GM21367 (cell line): ENCODE results near the gene RCAN1.

ENCODE experiments used
- ATAC-seq: cut with Tn5 transposase; IDR thresholded peaks from one replicate; pipeline ENCODE4 v1.9.1; 2021; ENCODE audit not compliant: unreplicated experiment

RCAN1 gene

GRCh38 chr21:34602061-34602460 lies 12.9 kb downstream of the RCAN1 start:
- no peak for ATAC-seq

DNA sequence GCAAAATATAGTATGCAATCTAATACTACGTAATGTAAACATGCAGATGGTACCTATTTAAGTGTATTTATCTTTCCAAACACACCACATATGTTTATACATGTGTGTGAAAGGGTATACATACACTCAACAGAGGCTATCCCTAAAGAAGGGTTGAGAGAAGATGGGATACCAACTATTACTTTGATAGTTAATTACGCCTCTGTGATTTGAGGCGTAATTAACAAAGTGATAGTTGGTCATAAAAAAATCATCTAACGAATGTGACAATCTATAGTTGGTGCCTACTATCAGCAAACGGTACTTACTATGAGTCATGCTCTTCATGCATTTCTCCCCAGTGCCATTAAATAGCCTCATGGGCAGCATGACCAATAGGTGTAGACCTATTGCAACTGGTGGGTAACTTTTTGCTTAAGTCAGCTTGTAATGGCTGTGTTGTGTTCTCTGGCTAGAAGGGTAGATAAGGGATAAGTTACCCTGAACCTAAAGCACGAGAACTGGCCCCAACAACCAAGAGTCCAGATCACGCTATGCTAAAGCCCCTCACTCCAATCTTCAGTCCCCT lies 15.3 kb downstream of the RCAN1 start:
- ATAC-seq, result no peak

DNA sequence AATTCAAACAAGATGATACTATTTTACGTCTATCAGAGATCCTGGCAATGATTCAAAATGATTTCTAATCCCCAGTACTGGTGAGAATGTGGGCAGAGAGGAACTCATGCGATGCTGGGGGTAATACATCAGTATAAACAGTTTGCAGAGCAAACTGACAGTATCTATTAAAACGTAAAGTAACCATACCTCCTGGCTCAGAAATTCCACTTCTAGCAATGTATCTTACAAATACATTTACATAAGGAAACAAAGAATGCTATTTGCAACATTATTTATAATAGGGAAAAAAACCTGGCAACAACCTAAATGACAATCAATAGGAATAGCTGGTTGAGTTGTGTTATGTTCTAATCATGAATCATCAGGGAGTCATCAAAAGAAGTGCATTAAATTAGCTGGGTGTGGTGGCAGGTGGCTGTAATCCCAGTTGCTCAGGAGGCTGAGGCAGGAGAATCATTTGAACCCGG lies 15.9 kb downstream of the RCAN1 start:
- no peak for ATAC-seq

DNA sequence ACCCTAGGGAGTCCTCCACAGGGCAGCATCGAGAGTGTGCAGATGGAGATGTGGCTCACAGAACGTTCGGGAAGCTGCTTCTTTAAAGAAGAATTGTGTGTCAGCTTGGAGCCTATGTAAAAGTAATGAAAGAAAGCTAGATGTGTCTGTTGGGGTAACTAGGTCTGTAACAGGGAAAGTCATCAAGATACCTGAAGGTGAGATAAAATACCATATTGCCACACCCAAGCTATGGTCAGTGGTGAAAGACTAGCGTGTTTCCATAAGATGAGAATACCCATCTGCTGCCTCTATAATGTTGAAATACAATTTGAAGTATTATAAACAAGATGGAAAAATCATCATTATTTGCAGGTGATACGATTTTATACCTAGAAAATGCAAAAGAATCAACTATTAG lies 17.5 kb downstream of the RCAN1 start:
- ATAC-seq, result no peak

- ATAC-seq, result no peak
These were observed 18.2 kb downstream of the RCAN1 start for GRCh38 chr21:34596561-34597271.

DNA sequence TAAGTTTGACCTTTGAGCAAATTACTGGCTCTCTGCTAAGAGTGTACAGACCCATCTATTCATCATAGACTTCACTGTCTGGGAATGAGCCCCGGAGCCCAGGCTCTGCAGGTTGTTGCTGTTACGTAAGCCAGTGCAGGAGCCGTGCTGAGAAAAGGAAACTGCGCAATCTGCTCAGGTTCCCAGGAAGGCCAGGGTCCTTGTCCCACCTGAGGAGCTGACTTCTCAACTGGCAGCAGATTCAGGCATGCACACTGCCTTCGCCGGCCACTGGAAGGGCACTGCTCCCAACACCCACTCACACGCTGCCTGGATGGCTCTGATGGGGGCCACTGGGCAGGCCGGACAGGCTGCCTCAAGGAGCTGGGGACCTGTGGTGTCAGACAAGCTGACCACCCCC lies 19.5 kb downstream of the RCAN1 start:
- ATAC-seq, result no peak

DNA sequence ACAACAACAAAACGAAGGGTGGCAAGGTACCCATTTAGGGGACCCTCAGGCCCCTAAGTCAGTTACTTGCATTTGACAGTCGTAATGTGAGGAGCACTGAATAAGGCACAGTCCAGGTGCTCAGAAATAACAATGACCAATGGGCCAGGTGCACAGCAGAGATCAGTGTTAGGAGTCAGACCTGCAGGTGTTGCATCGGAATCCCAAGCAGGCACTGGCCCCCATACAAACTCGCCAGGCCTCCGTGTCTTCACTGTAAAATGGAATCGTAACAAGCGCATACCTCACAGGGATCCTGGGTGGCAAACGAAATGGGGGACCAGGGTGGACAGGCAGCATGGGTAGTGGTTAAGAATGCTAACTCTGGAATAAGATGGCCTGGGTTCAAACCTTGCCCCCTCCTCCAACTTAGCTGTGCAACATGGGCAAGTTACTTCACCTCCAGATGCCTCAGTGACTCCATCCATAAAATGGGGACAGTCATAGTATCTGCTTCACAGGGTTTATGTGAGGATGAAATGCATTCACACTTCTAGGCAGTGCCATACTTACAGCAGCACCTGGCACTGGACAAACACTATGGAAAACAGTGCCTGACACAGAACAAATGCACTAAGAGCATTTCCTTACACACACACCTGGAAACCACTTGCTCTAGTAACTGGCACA lies 20.2 kb downstream of the RCAN1 start:
- ATAC-seq, result no peak

GRCh38 chr21:34593954-34594531 lies 20.9 kb downstream of the RCAN1 start:
- ATAC-seq, result no peak

DNA sequence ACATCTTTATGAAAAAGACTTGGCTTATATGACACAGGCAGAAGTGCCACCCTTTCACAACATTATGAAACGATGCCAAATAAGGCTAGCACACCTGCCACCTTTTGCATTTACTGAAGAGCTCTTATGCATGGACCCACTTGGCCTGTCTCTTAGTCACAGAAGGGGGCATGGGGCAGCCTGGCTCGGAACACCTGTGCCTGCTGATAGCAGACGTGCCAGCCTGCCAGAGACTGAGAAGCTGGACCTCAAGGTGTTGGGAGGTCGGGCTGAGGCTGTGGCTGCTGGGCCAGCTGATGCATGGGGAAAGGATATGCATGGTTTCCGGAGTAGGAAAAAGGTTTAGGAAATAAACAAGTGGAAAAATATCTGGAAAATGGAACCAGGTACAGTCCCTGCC lies 21.5 kb downstream of the RCAN1 start:
- ATAC-seq, result no peak

GRCh38 chr21:34592120-34592955 lies 22.6 kb downstream of the RCAN1 start:
- ATAC-seq, result no peak

GRCh38 chr21:34590520-34590919 lies 24.4 kb downstream of the RCAN1 start:
- no peak for ATAC-seq

- ATAC-seq, result no peak
These were observed 25.2 kb downstream of the RCAN1 start for GRCh38 chr21:34589511-34590282.

DNA sequence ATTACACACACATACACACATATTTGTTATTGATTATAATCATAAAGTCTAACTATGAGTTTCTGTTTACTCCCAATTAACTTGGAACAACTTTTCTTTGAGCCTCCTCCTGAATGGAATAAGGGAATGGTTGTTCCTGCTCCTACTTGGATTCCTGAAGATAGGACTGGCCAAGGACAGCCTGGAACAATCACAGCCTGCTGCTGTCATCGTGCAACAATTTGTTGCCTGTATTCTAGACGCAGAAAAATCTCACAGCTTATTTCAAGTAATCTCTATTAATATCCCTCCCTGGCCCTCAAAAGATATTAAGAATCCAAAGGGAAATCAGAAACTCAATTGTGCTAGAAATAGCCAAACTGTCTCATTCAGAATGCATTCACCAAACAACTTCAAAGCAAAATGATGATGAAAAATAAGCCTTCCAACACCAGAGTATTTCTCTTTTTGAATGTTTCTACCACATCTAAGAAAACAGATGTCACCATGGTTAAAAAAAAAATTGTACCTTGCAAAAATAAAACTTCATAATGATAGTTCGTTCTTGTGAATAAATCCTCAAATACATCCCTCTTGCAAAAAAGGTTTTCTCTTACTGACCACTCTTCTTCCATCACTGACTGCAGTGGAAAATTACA lies 30.9 kb downstream of the RCAN1 start:
- no peak for ATAC-seq

GRCh38 chr21:34582506-34583150 lies 32.3 kb downstream of the RCAN1 start:
- ATAC-seq, result no peak

DNA sequence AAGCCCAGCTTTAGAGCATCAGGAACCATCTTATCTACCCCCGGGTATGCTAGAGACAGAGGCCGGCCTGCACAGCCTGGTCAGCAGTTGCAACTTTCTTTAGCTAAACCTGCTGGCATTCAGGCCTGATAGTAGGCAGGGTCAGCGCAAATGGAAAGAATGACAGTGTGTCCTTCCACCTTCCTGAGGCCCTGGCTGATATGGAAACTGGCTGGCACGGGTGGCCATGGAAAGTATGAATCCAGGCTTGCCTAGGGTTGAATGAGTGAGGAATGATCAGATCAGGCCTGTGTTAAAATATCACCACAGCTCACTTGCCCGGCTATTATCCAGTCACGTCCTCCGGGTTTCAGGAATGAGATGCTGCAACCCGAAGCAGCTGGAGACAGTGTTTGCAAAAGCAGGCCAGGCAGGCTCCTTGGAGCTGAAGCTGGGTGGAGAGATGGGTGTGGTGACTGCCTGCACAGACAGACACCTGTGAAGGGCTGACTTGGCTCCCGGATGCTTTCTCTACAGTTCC lies 34.7 kb downstream of the RCAN1 start:
- ATAC-seq, result no peak

DNA sequence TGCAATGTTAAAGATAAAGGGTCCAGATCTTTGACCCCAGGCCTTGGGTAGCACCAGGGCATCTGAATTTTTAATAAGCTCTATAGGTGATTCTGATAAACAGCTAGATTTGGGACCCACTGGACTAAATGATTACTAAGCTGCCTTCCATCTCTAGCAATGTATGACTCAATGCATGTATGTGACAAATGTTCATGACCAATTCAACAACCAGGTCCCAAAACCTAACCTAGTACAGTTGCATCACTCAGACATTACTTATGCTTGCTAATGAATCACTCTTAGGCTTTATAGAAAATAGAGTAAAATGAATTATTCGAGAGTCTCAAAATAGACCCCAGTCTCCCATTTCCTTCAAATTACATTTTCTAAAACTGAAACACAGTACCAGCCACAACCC lies 35.5 kb downstream of the RCAN1 start:
- ATAC-seq, result no peak

DNA sequence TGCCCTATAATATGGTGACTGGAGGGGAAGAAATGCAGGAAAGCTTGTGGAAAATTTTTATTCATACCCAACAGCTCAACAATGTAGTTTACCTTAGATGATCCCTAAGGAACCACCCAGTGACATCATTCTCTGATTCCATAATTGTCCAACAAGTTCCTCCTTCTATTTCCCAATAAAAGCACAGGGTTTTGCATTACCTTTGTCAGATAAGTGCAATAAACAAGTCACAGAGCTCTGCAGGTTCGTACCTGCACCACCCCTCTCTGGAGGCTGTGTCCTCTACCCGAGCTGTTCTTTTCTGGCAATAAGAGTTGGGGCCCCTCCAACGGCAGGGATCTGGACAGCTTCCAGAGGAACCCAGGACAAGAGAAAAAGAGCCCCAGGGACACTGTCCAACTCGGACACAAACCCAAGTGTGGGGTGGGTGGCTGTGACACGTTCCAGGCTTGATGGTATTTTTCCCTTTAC lies 38.8 kb downstream of the RCAN1 start:
- no peak for ATAC-seq

GRCh38 chr21:34574601-34575529 lies 40.0 kb downstream of the RCAN1 start:
- ATAC-seq, result no peak
